NCI-H2107 treated with DMSO at 0.1 percent for 48 hours (cell line): ENCODE data around the gene ATP5MK.
A peak's percentile ranks its signal among the peaks of the same experiment; 100 is the strongest.
"Not testable (repeated sequence)": the region's sequence is repeated elsewhere in the genome, so short reads cannot be mapped to it uniquely, and the experiment has no call there.

Experiments used
- DNase-seq: peaks from one replicate; lab custom pipeline; 2025; ENCODE audit not compliant: unreplicated experiment; lab: John Stamatoyannopoulos, UW

ATP5MK gene, protein sequence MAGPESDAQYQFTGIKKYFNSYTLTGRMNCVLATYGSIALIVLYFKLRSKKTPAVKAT

GRCh38 chr10:103396067-103396788, at the start of gene ATP5MK, which contains the start of gene PDCD11:
ATP5MK (minus strand) TSS chr10:103396475; CDS start chr10:103392457, 4,018 bp downstream.
PDCD11 (plus strand) TSS chr10:103396626; CDS start chr10:103398427, 1,801 bp downstream.
- DNase-seq, result peak; percentile 94

GRCh38 chr10:103445366-103445765, 49.1 kb upstream of the ATP5MK start:
- DNase-seq, result no peak

DNA sequence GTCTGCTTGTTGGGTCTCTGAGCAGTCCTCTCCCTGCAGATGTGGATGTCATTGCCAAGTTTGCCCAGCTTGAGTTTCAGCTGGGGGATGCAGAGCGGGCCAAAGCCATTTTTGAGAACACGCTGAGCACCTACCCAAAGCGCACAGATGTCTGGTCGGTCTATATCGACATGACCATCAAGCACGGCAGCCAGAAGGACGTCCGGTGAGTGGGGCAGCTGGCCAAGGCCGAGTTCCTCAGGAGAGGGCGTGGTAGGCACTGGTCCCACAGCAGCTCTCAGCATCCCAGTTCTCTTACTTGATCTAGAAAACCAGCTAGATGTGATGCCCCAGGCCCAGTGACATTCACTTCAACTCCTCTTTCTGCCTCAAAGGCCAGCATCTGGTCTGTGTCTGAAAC, 48.2 kb upstream of the ATP5MK start:
- DNase-seq, result no peak

DNA sequence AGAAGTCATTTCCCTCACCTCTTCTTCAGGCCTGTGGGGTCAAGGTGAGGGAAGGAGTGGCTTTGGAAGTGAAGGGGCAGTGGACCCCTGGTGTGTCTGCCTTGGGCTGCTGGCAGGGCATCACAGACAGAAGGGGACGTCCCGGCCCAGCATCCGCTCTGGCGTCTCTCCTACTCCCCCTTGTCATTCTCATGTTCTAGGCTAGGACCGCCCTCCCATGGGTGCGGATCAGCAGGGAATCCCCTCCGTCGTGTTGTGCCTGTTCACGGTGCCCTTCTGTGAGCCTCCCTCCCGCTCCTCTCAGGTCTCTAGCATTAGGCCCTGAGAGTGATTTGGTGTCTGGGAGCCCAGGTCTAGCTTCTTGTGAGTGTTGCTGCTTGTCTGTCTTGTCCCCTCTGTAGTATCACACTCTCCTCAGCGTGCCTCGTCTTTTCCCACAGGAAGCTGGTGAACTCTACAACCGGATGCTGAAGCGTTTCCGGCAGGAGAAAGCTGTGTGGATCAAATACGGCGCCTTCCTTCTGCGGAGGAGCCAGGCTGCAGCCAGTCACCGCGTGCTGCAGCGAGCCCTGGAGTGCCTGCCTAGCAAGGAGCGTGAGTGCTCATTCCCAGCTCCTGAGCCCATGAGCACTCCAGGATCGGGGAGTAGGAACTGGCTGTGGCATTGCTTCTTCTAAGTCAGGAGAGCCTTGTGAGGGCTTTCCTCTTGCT, 47.4 kb upstream of the ATP5MK start:
- no peak for DNase-seq

GRCh38 chr10:103442031-103442461, 45.8 kb upstream of the ATP5MK start:
- no peak for DNase-seq

GRCh38 chr10:103441611-103442010, 45.3 kb upstream of the ATP5MK start:
- no peak for DNase-seq

DNA sequence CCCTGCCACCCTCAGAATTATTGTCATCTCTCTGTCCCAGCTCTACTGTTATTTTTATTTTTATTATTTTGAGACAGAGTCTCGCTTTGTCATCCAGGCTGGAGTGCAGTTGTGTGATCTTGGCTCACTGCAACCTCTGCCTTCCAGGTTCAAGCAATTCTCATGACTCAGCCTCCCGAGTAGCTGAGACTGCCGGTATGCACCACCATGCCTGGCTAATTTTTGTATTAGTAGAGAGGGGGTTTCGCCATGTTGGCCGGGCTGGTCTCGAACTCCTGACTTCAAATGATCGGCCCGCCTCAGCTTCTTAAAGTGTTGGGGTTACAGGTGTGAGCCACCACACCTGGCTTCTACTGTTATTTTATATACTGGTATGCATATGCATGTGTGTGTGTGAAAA, 44.9 kb upstream of the ATP5MK start:
- no peak for DNase-seq

DNA sequence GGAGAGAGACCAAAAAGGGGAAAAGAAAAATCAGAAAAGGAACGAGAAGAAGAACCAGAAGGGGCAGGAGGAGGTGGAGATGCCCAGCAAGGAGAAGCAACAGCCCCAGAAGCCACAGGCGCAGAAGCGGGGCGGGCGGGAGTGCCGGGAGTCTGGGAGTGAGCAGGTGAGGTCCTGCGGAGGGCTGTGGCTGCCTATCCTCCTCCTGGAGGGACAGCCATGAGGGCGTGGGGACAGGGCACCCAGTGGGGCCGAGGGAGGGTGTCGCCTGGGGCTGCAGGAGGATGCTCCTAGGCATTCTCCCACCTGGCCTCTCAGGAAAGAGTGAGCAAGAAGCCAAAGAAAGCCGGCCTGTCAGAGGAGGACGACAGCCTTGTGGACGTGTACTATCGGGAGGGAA, 44.1 kb upstream of the ATP5MK start:
- DNase-seq, result no peak

DNA sequence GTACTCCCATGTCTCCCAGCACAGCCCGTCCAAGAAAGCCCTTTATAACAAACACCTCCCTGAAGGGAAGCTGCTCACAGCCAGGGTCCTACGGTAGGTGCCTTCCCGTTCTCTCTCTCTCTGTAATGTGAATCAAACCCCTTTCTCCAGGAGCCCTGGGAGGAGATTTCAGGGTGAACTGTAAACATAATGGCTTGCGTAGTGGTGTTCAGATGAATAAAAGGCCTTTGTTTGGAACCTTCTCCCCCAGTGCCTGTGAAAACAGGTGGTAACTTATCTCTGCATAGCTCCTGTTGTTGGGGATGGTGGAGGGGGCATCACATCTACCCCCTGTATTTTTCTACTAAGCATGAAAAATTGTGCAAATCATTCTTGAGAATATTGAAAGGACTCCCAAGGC, 43.5 kb upstream of the ATP5MK start:
- DNase-seq, result no peak

DNA sequence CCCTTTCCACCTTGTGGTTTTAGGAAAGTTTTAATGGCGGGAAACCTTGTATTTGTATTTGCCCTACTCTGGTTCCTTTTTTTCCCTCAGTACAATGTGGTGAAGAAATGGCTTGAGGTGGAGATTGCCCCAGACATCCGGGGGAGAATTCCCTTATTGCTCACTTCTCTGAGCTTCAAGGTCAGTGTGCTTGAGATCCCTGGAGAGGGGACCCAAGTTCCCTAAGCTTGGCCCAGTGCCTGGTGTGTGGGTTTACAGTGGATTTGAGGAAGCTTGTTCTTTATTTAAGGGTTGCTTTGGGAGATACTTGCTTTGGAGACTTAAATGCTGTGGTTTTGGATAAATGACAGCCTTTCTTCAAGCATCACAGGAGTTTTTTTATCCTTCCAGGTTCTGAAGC, 37.6 kb upstream of the ATP5MK start:
- DNase-seq, result no peak

GRCh38 chr10:103431902-103432301, 35.6 kb upstream of the ATP5MK start:
- DNase-seq, result no peak

- no peak for DNase-seq
Measured at GRCh38 chr10:103429647-103430046, 33.4 kb upstream of the ATP5MK start.

GRCh38 chr10:103428989-103429643, 32.8 kb upstream of the ATP5MK start:
- no peak for DNase-seq

DNA sequence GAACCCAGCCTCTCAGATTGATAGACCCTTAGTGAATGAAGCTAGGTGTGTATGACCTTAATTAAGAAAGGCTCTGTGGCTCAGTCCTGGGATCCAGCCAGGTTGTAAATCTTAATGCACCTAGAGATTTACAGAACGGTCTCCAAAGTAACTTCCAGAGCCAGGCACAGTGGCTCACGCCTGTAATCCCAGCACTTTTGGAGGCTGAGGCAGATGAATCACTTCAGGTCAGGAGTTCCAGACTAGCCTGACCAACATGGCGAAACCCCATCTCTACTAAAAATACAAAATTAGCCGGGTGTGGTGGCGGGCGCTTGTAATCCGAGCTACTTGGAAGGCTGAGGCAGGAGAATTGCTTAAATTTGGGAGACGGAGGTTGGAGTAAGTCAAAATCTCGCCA, 31.6 kb upstream of the ATP5MK start:
- no peak for DNase-seq

DNA sequence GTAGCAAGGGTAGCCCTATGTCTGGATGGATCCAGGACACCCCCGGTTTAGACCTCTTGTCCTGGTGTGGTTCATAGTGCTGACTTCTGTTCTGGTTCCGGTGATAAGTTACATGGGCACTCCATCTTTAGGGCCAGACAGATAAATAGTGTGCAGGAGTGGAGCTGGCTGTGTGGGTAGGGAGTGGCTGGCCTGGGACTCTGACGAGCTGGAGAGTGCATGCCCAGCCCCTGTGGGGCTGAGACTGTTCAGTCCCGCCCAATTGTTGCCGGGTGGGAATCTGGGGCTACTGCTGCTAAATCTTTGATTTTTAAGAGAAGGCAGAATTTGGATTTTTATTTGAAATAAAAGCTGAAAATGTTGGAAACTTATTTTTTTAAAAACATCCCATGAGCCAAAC, 27.5 kb upstream of the ATP5MK start:
- DNase-seq, result no peak

GRCh38 chr10:103419101-103419500, 22.8 kb upstream of the ATP5MK start:
- no peak for DNase-seq

GRCh38 chr10:103417601-103418000, 21.3 kb upstream of the ATP5MK start:
- DNase-seq, result no peak

- DNase-seq, result not testable (repeated sequence)
Measured at GRCh38 chr10:103417148-103417469, 20.8 kb upstream of the ATP5MK start.

GRCh38 chr10:103416436-103417147, 20.3 kb upstream of the ATP5MK start:
- peak; percentile 5 for DNase-seq

DNA sequence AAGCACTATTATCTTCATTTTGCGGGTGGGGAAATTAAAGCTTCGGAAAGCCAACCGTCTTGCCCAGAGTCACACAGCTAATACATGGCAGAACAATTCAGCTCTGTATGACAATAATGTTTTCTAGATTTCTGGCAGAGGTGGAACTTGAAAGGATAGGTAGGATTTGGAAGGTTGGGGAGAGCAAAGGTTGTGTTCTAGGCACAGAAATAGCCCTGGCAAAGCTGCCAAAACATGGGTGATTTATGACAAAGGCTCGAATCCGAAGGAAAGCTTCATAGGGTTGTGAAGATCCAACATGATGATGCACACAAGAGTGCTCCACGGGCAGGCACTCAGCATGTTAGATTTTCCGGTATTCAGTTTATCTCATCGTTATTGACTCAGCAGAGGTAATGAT, 19.3 kb upstream of the ATP5MK start:
- DNase-seq, result no peak

- no peak for DNase-seq
Measured at GRCh38 chr10:103413564-103413963, 17.3 kb upstream of the ATP5MK start.
